ENCODE results near the gene SLC6A7.

SLC6A7 gene

GRCh38 chr5:150196514-150196913 lies 6.7 kb downstream of the SLC6A7 start:
- no peak for DNase-seq

GRCh38 chr5:150196986-150197385 lies 7.1 kb downstream of the SLC6A7 start:
- no peak for DNase-seq

- DNase-seq, result no peak
Observed at GRCh38 chr5:150197476-150197875, 7.6 kb downstream of the SLC6A7 start.

DNA sequence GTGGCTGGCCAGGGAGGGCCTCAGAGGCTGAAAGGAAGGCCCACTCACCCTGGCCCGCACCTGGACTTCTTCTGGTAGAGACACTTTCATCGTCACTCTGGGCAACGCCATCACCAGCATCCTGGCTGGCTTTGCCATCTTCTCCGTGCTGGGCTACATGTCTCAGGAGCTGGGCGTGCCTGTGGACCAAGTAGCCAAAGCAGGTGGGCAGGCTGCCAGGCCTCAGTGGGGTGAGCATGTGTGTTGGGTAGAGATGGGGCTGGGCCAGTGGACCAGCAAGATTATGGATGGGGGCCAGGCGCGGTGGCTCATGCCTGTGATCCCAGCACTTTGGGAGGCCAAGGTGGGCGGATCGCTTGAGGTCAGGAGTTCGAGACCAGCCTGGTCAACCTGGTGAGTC lies 12.6 kb downstream of the SLC6A7 start:
- no peak for DNase-seq

- no peak for DNase-seq
Observed at GRCh38 chr5:150203832-150204589, 14.1 kb downstream of the SLC6A7 start.

GRCh38 chr5:150204590-150204960 lies 14.7 kb downstream of the SLC6A7 start:
- no peak for DNase-seq

DNA sequence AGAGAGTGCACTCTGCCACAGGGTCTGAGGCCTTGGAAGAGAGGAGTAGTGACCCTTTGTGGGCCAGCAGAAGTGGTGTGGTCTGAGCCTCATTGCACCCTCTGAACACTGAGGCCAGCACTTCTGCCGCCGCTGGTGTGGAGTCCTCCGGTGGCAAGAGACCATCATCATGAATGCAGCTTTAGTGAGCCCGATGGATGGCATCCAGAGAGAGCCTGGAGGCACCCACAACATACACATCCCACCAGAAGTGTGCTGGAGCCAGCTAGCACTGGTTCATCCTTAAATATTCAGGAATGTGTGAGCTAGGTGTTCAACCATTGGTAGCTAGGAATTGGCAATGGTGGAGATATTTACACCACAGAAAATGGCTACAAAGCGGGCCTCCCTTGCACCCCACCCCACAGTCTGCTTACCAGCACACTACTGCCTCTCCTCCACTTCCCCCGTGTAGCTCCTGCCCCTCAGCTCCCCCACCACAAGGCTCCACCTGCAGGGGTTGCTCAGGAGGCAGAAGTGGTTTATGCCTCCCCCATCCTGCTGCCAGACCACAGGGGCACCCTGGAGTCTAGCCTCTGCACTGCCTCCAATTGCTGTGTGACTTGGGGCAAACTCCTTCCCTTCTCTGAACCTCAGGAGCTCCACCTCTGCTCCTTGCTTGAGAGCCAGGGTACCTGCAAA lies 16.4 kb downstream of the SLC6A7 start:
- no peak for DNase-seq

GRCh38 chr5:150206779-150207115 lies 16.9 kb downstream of the SLC6A7 start:
- no peak for DNase-seq

DNA sequence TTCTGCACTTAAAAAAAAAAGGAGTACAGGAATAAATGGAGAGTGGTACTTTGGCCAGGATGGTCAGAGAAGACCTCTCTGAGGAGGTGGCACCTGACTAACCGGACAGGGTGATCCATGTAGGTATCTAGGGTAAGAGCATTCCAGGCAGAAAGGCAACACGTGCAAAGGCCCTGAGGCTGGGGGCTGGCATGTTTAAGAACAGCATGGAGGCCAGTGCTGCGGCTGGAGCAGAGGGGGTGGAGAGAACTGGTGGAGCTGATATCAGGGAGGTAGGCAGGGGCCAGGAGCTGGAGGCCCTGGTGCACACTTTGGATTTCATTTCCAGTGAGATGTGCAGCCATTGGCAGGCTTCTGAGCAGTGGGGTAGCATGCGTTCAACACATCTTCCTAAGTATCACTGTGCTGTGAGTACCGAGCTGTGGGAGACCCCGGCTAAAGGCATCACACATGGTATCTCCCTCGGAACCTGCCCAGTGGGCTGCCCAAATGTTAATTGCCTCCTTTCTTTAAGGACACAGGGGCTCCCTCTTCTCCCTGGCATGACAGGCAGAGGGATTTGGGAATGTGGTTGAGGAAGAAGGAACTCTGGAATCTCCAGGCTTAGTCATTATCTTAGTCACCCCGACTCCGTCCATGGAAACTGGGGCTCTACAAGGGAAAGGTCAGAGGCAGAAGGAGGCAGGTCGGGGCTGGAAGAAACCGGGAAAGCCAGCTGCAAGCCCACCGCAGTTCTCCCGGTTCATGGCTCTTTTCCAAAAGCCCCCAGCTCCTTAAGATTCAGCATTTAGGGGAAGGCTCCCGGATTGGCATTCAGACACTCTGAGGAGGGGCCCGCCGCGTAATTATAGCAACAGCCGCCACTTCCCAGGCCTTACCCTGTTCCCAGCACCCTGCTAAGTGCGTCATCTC lies 18.6 kb downstream of the SLC6A7 start:
- no peak for DNase-seq

GRCh38 chr5:150209099-150209635 lies 19.3 kb downstream of the SLC6A7 start:
- peak; percentile 7 for DNase-seq

DNA sequence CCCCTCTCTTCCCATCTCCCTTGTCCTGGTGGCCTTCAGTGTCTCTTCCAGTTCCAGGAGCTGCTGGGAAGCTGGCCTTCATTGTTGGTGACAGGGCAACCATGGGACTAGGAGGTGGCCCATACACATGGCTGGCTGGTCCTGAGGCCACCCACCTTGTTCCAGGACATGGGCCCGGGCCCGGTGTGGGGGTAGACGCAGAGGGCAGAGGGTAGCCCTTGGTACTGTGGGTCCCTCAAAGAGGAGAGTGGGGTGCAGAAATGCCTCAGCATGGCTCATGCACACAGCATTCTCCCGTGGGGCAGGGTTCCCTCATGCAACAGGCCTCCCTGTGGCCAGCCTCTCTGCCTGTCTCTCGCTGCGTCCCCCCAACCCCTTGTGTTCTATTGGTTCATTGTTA lies 20.8 kb downstream of the SLC6A7 start:
- no peak for DNase-seq

- DNase-seq, result no peak
Observed at GRCh38 chr5:150211156-150212030, 21.5 kb downstream of the SLC6A7 start.

DNA sequence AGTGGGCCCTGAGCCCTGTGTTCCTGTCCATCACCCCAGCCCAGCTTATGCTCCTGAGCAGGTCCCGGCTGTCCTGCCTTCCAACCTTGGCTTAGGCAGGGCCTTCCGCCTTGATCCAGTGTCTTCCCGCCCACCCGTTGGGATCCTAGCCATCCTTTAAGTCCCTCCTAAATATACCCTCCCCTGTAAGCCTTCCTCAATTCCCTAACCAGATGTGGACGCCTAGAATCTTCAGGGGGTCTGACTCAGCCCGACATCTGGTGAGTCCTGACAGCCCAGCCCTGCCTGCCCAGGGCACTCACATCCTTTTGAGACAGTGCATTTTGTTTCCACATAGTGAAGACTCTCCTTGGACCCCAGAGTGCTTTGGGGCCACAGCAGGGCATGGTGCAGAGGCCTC lies 23.7 kb downstream of the SLC6A7 start:
- DNase-seq, result no peak

GRCh38 chr5:150214289-150214688 lies 24.4 kb downstream of the SLC6A7 start:
- DNase-seq, result no peak

- no peak for DNase-seq
Observed at GRCh38 chr5:150215979-150216944, 26.4 kb downstream of the SLC6A7 start.

DNA sequence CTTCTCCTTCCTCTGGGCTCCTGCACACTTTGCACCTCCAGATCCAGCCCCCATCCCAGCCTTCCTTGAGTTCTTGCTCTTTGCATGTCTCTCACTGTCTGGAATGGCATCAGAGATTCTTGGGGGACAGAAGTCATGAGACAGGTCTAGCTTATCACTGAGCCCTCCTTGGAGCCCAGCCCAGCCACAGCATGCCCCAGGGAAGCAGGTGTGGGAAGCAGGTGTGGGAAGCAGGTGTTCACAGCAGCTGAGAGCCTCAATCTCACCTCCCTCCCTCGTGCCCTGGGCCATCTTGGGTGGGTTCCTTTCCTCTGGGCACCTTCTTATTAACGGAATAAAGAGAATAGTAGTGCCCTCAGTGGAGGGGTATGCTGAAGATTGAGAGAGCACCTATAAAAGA lies 27.2 kb downstream of the SLC6A7 start:
- DNase-seq, result no peak

DNA sequence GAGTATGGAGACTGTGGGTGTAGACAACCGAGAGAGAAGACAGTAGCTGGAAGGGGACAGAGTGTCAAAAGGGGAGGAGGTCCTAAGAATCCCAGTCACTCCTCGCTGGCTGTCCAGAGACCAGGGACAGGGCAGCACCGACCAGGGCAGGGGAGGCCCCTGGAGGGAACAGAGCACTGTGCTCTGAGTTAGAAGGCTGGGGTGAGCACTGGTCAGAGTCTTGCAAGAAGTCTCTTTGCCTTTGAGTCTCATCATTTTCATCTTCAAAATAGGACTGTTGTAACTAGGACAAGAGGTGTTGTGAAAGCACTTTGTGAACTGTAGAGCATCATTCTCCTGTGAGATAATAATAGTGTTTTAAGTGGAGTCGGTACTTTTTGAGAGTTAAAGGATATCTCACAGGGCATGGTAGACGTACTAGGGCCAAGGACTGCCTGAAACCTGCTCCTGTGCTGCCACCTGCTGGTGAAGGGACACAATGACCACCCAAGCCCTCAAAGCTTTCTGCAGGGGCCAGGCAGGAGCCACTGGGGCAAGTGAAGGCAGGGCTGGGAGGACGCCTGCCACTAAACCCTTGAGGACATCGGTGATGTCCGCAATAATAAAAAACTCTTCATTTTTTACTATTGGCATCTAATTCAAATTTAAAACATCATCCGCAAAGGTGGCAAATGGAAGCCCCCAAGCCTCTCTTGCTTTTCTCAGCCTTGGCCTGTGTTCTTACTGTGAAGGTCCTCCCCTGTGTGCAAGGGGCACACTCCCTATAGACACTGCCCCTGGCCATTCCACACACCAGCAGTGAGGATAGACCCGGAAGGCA lies 28.2 kb downstream of the SLC6A7 start:
- peak; percentile 86 for DNase-seq

DNA sequence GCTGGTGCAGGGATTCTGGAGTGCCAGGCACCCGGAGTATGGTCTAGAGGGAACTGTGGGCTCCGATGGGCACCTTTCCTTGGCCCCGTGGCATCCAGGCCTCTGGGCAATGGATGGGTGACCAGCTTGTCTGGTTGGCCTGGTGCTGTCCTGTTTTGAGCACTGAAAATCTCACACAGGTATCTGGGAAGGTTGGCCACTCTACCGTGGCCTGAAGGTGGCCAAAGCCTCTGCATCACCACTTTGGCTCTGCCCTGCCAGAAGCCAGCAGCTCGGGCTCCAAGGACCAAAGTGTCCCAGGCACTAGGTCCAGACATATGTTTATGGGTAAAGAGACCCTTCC lies 28.8 kb downstream of the SLC6A7 start:
- no peak for DNase-seq

GRCh38 chr5:150219142-150219541 lies 29.3 kb downstream of the SLC6A7 start:
- no peak for DNase-seq

GRCh38 chr5:150219861-150220260 lies 30.0 kb downstream of the SLC6A7 start:
- DNase-seq, result no peak

Data from stimulated activated CD4-positive, alpha-beta T cell treated with anti-CD3 and anti-CD28 coated beads, Interleukin-15, amount 100 ng/mL, for 24 hours (primary cell).